Suprapubic skin (tissue), 4 donors: ENCODE data around the gene ZMYND15. TPM values are rescaled to one million over a fixed set of nuclear protein-coding genes. Genes with fewer than 3 reads are reported as not detected.

ENCODE experiments used
- DNase-seq, 2 donors: peaks; one replicate each; pipeline ENCODE4 v3.0.0-alpha.2; 2019; ENCODE audit warnings: low spot score in 2 of 2
- H3K27ac ChIP-seq: fragments of 200-600 bp; sonication (generic); one replicate; pipeline ENCODE4 v1.5.1; 2019
- H3K27me3 ChIP-seq: fragments of 200-600 bp; sonication (generic); one replicate; pipeline ENCODE4 v1.5.1; 2019
- H3K36me3 ChIP-seq: fragments of 200-600 bp; sonication (generic); one replicate; pipeline ENCODE4 v1.5.1; 2019
- H3K4me1 ChIP-seq: fragments of 200-600 bp; sonication (generic); one replicate; pipeline ENCODE4 v1.5.1; 2019
- H3K4me3 ChIP-seq: fragments of 200-600 bp; sonication (generic); one replicate; pipeline ENCODE4 v1.5.1; 2019; ENCODE audit warnings: mild to moderate bottlenecking
- H3K9me3 ChIP-seq: fragments of 200-600 bp; sonication (generic); one replicate; pipeline ENCODE4 v1.5.1; 2019
- CTCF ChIP-seq, 2 donors: fragments of 200-600 bp in 1 of 2; fragments of 450-650 bp in 1 of 2; sonication (generic) in 1 of 2; IDR thresholded peaks; one replicate each; pipeline ENCODE4 v1.5.1; 2016 to 2019; ENCODE audit warnings: antibody characterized with exemption in 2 of 2, mild to moderate bottlenecking in 1 of 2, moderate library complexity in 1 of 2
- EP300 ChIP-seq: sonication (generic); formaldehyde crosslinking; IDR thresholded peaks from one replicate; pipeline ENCODE4 v1.6.1; 2017; ENCODE audit warnings: antibody characterized with exemption
- POLR2A ChIP-seq, 2 donors: fragments of 450-650 bp; IDR thresholded peaks; one replicate each; pipeline ENCODE4 v1.6.1; 2017; ENCODE audit warnings: antibody characterized with exemption in 2 of 2, mild to moderate bottlenecking in 2 of 2, moderate library complexity in 2 of 2
- POLR2AphosphoS5 ChIP-seq, 3 donors: sonication (generic); formaldehyde crosslinking; IDR thresholded peaks; one replicate each; pipeline ENCODE4 v1.6.1; 2017; ENCODE audit warnings: antibody characterized with exemption in 3 of 3
- WGBS: methylation state at CpG from one replicate; pipeline ENCODE4 v1.1.5; 2018; 5-methylcytosine and 5-hydroxymethylcytosine counted together
- total RNA-seq, 4 donors: library from RNA; depleted of rRNA; stranded (reverse); fragments of >200 nt; gene quantifications; one replicate each; pipeline ENCODE4 v1.1.0, GENCODE V29; 2016

Gene ZMYND15
- total RNA-seq, 4 donors from 2014 or later = 0.40 to 2.8 (median 1.3) TPM

- no peak overlapping the region for H3K4me3 ChIP-seq
- H3K27ac ChIP-seq = no peak overlapping the region
- no peaks in the 10 kb centered on the region for H3K36me3 ChIP-seq
- H3K27me3 ChIP-seq = peaks cover 14% of the 10 kb centered on the region
- peaks cover 20% of the 10 kb centered on the region for H3K4me1 ChIP-seq
- no peak for TF ChIP-seq POLR2AphosphoS5 (IDR thresholded peaks at IDR 0.05)
- TF ChIP-seq POLR2A (IDR thresholded peaks at IDR 0.05) = no peak
- no peak for TF ChIP-seq CTCF (IDR thresholded peaks at IDR 0.05)
- TF ChIP-seq EP300 = no peak
- 89% methylated on average over 8 of the region's 9 CpGs for WGBS
- H3K9me3 ChIP-seq = no peaks in the 10 kb centered on the region
- DNase-seq = no peak
These were observed 4.3 kb downstream of the ZMYND15 start for GRCh38 chr17:4743898-4744297.

GRCh38 chr17:4744999-4745969 lies 5.7 kb downstream of the ZMYND15 start:
- Histone ChIP-seq H3K4me1 (peaks cover 13% of the 10 kb centered on the region), H3K27ac (no peak overlapping the region), H3K9me3 (no peaks in the 10 kb centered on the region), H3K36me3 (no peaks in the 10 kb centered on the region), H3K27me3 (peaks cover 16% of the 10 kb centered on the region), H3K4me3 (no peak overlapping the region)
- TF ChIP-seq POLR2A (IDR thresholded peaks at IDR 0.05) = no peak
- no peak for TF ChIP-seq POLR2AphosphoS5 (IDR thresholded peaks at IDR 0.05)
- no peak for TF ChIP-seq EP300
- TF ChIP-seq CTCF (IDR thresholded peaks at IDR 0.05) = no peak
- DNase-seq = no peak
- 25% methylated on average over 45 of the region's 51 CpGs for WGBS

- Histone ChIP-seq H3K27ac (no peak overlapping the region), H3K4me3 (no peak overlapping the region), H3K36me3 (no peaks in the 10 kb centered on the region), H3K4me1 (peaks cover 13% of the 10 kb centered on the region), H3K9me3 (no peaks in the 10 kb centered on the region), H3K27me3 (peaks cover 34% of the 10 kb centered on the region)
- DNase-seq = no peak
- TF ChIP-seq EP300 = no peak
- TF ChIP-seq POLR2AphosphoS5 (IDR thresholded peaks at IDR 0.05) = no peak
- no peak for TF ChIP-seq POLR2A (IDR thresholded peaks at IDR 0.05)
- no peak for TF ChIP-seq CTCF (IDR thresholded peaks at IDR 0.05)
- 23% methylated on average over 5 of the region's 5 CpGs for WGBS
These were observed 8.2 kb downstream of the ZMYND15 start for GRCh38 chr17:4747847-4748246.

- no peaks in the 10 kb centered on the region for H3K36me3 ChIP-seq
- H3K27me3 ChIP-seq = peaks cover 36% of the 10 kb centered on the region
- peaks cover 13% of the 10 kb centered on the region for H3K4me1 ChIP-seq
- WGBS = 56% methylated on average over 4 of the region's 4 CpGs
- TF ChIP-seq EP300 (no peak), POLR2A (IDR thresholded peaks at IDR 0.05) (no peak), CTCF (IDR thresholded peaks at IDR 0.05) (no peak), POLR2AphosphoS5 (IDR thresholded peaks at IDR 0.05) (no peak)
- no peak overlapping the region for H3K4me3 ChIP-seq
- H3K9me3 ChIP-seq = no peaks in the 10 kb centered on the region
- no peak overlapping the region for H3K27ac ChIP-seq
- no peak for DNase-seq
These were observed 9.1 kb downstream of the ZMYND15 start for GRCh38 chr17:4748686-4749085.

- H3K9me3 ChIP-seq = no peaks in the 10 kb centered on the region
- no peak for TF ChIP-seq POLR2A (IDR thresholded peaks at IDR 0.05)
- TF ChIP-seq POLR2AphosphoS5 (IDR thresholded peaks at IDR 0.05) = no peak
- no peak for TF ChIP-seq CTCF (IDR thresholded peaks at IDR 0.05)
- no peak for TF ChIP-seq EP300
- peaks cover 27% of the 10 kb centered on the region for H3K27me3 ChIP-seq
- no peaks in the 10 kb centered on the region for H3K36me3 ChIP-seq
- H3K4me1 ChIP-seq = peaks cover 4% of the 10 kb centered on the region
- no peak overlapping the region for H3K27ac ChIP-seq
- no peak for DNase-seq
- 50% methylated on average over 3 of the region's 3 CpGs for WGBS
- no peak overlapping the region for H3K4me3 ChIP-seq
These were observed 11.0 kb downstream of the ZMYND15 start for GRCh38 chr17:4750606-4751005.
